GM13976 (cell line): Measurements from ENCODE around the gene CLASP2.

ENCODE experiments used
- DNase-seq: peaks from one replicate; pipeline ENCODE4 v3.0.0; 2012; ENCODE audit warnings: low spot score
- CTCF ChIP-seq: IDR thresholded peaks from 2 replicates; pipeline ENCODE4 v1.5.1; 2012; ENCODE audit warnings: borderline replicate concordance, mild to moderate bottlenecking; ENCODE audit not compliant: insufficient read depth; ENCODE audit errors: extremely low read depth, missing control alignments, control extremely low read depth
- in situ Hi-C: fragments of 300-500 bp; cut with MboI; formaldehyde crosslinking; loops from one replicate; pipeline ENCODE4 v1.12.0; 2022; ENCODE audit warnings: low sequenced_read_pairs, mixed read lengths, inconsistent platforms; ENCODE audit not compliant: unreplicated experiment

CLASP2 gene

GRCh38 chr3:33578325-33579177 is 139.5 kb downstream of the CLASP2 start:
- in situ Hi-C loops = no loop called here
- no peak for TF ChIP-seq CTCF
- DNase-seq = no peak

- no peak for DNase-seq
- in situ Hi-C loops = no loop called here
- TF ChIP-seq CTCF = no peak
These were observed 140.5 kb downstream of the CLASP2 start for GRCh38 chr3:33577588-33577987.

GRCh38 chr3:33577173-33577572 is 140.9 kb downstream of the CLASP2 start:
- in situ Hi-C loops = no loop called here
- no peak for TF ChIP-seq CTCF
- no peak for DNase-seq

GRCh38 chr3:33575311-33575710 is 142.7 kb downstream of the CLASP2 start:
- in situ Hi-C loops = no loop called here
- no peak for DNase-seq
- no peak for TF ChIP-seq CTCF

- in situ Hi-C loops = no loop called here
- DNase-seq = no peak
- TF ChIP-seq CTCF = no peak
These were observed 160.2 kb downstream of the CLASP2 start for GRCh38 chr3:33557829-33558228.

GRCh38 chr3:33557279-33557678 is 160.8 kb downstream of the CLASP2 start:
- in situ Hi-C loops = no loop called here
- no peak for DNase-seq

More at GRCh38 chr3:33557279-33557678, 160.8 kb downstream of the CLASP2 start:
- TF ChIP-seq CTCF = no peak
